GM23338 (cell line): ENCODE results near the gene CCDC90B. TPM values are rescaled to one million over a fixed set of nuclear protein-coding genes. Genes with fewer than 3 reads are reported as not detected.

Experiments
- ATAC-seq: fragments of 200-7000 bp; cut with Tn5 transposase; 3 replicates; pipeline ENCODE4 v1.9.1; 2020
- DNase-seq: peaks from one replicate; pipeline ENCODE4 v3.0.0-alpha.2; 2015; ENCODE audit warnings: low spot score
- H2AFZ ChIP-seq: fragments of 200-600 bp; sonication (generic); 2 replicates; pipeline ENCODE4 v1.8.0; 2016; ENCODE audit warnings: antibody characterized with exemption, mild to moderate bottlenecking, moderate library complexity
- H3F3A ChIP-seq: fragments of 200-600 bp; sonication (generic); replicated peaks from 2 replicates; pipeline ENCODE4 v1.8.0; 2017; ENCODE audit warnings: antibody characterized with exemption, mixed run types, low read depth
- H3K27ac ChIP-seq: fragments of 200-600 bp; sonication (generic); 2 replicates; pipeline ENCODE4 v1.6.1; 2016; ENCODE audit warnings: low read depth
- H3K27me3 ChIP-seq: fragments of 200-600 bp; sonication (generic); 2 replicates; pipeline ENCODE4 v1.8.0; 2016; ENCODE audit warnings: mild to moderate bottlenecking, mixed run types, moderate library complexity; ENCODE audit not compliant: insufficient read depth
- H3K36me3 ChIP-seq: fragments of 200-600 bp; sonication (generic); 2 replicates; pipeline ENCODE4 v1.8.0; 2016; ENCODE audit warnings: mild to moderate bottlenecking; ENCODE audit not compliant: insufficient read depth
- H3K4me1 ChIP-seq: fragments of 200-600 bp; sonication (generic); 2 replicates; pipeline ENCODE4 v1.8.0; 2016; ENCODE audit warnings: mild to moderate bottlenecking, moderate library complexity; ENCODE audit not compliant: insufficient read depth
- H3K4me2 ChIP-seq: fragments of 200-600 bp; sonication (generic); 2 replicates; pipeline ENCODE4 v1.7.1; 2017; ENCODE audit warnings: mixed run types
- H3K4me3 ChIP-seq: fragments of 200-600 bp; sonication (generic); 2 replicates; pipeline ENCODE4 v1.6.1; 2016; ENCODE audit warnings: mixed run types
- H3K79me2 ChIP-seq: fragments of 200-600 bp; sonication (generic); replicated peaks from 2 replicates; pipeline ENCODE4 v1.8.0; 2017; ENCODE audit warnings: mild to moderate bottlenecking; ENCODE audit not compliant: insufficient read depth
- H3K9me2 ChIP-seq: fragments of 200-600 bp; sonication (generic); 2 replicates; pipeline ENCODE4 v1.8.0; 2017; ENCODE audit not compliant: insufficient read depth
- H4K20me1 ChIP-seq: fragments of 200-600 bp; sonication (generic); replicated peaks from 2 replicates; pipeline ENCODE4 v1.8.0; 2017; ENCODE audit warnings: mild to moderate bottlenecking; ENCODE audit not compliant: insufficient read depth
- H3K27ac Mint-ChIP-seq: 2 replicates; pipeline ENCODE4 v1.8.0; 2020; ENCODE audit warnings: inconsistent platforms, mild to moderate bottlenecking, moderate library complexity, mixed read lengths
- H3K27me3 Mint-ChIP-seq: 3 replicates; pipeline ENCODE4 v1.8.0; 2022; ENCODE audit warnings: low read depth, mild to moderate bottlenecking, moderate library complexity, mixed read lengths, inconsistent platforms; ENCODE audit not compliant: insufficient read depth, poor library complexity
- H3K36me3 Mint-ChIP-seq: 3 replicates; pipeline ENCODE4 v1.8.0; 2021; ENCODE audit warnings: low read depth, mild to moderate bottlenecking, inconsistent platforms, moderate library complexity, mixed read lengths
- H3K4me1 Mint-ChIP-seq: 3 replicates; pipeline ENCODE4 v1.8.0; 2020; ENCODE audit warnings: mild to moderate bottlenecking, inconsistent platforms, mixed read lengths
- H3K4me3 Mint-ChIP-seq: 3 replicates; pipeline ENCODE4 v1.8.0; 2021; ENCODE audit warnings: moderate library complexity, mild to moderate bottlenecking, inconsistent platforms, mixed read lengths
- H3K9me3 Mint-ChIP-seq: 3 replicates; pipeline ENCODE4 v1.8.0; 2020; ENCODE audit warnings: moderate library complexity, mild to moderate bottlenecking, inconsistent platforms, mixed read lengths
- CREB1 ChIP-seq: fragments of 250-450 bp; sonication (Bioruptor Pico); IDR thresholded peaks from 2 replicates; pipeline ENCODE4 v1.5.0; 2020; ENCODE audit warnings: low read depth, mild to moderate bottlenecking, moderate library complexity
- EZH2 ChIP-seq: fragments of 200-600 bp; sonication (generic); IDR thresholded peaks from one replicate; pipeline ENCODE4 v1.8.0; 2017; ENCODE audit warnings: antibody characterized with exemption, mild to moderate bottlenecking, low read depth; ENCODE audit not compliant: unreplicated experiment
- JUNB ChIP-seq: IDR thresholded peaks from one replicate; pipeline ENCODE4 v1.6.1; 2016; ENCODE audit warnings: antibody characterized with exemption; ENCODE audit not compliant: unreplicated experiment
- NANOG ChIP-seq: IDR thresholded peaks from 2 replicates; pipeline ENCODE4 v1.6.1; 2016; ENCODE audit warnings: antibody characterized with exemption, borderline replicate concordance
- POLR2AphosphoS5 ChIP-seq: IDR thresholded peaks from 2 replicates; pipeline ENCODE4 v1.6.1; 2016; ENCODE audit warnings: antibody characterized with exemption, low read depth
- REST ChIP-seq: IDR thresholded peaks from one replicate; pipeline ENCODE4 v1.6.1; 2018; ENCODE audit warnings: antibody characterized with exemption; ENCODE audit not compliant: unreplicated experiment
- ZNF331 ChIP-seq: fragments of 250-450 bp; sonication (Bioruptor Pico); IDR thresholded peaks from 2 replicates; pipeline ENCODE4 v1.5.0; 2020; ENCODE audit warnings: low read depth, mild to moderate bottlenecking, moderate library complexity
- polyA plus RNA-seq: library from polyadenylated mRNA; unstranded; fragments of >200 nt; fragmentation: Nextera tagmentation; extraction: Ambion mirVana; gene quantifications from 2 replicates; pipeline ENCODE4 v1.2.1, GENCODE V29; 2016
- total RNA-seq: library from RNA; depleted of rRNA; stranded (reverse); fragments of >200 nt; shearing (Covaris generic); gene quantifications from 2 replicates; pipeline ENCODE4 v1.2.3, GENCODE V29; 2014
- TF ChIP-seq, protein P1 (sequence below): IDR thresholded peaks from 2 replicates; pipeline ENCODE4 v1.6.1; 2016; ENCODE audit warnings: antibody characterized with exemption
- TF ChIP-seq, protein P2 (sequence below), 2 experiments: fragments of 200-600 bp in 1 of 2; sonication (generic) in 1 of 2; conservative IDR thresholded peaks; 2 replicates each; pipeline versions ENCODE4 v1.5.1 to v1.6.1; 2016 to 2017; ENCODE audit warnings: antibody characterized with exemption in 2 of 2, low read depth in 2 of 2, mild to moderate bottlenecking in 2 of 2, moderate library complexity in 1 of 2

CCDC90B gene
- total and polyA plus RNA-seq, 2 experiments from 2014 or later: 55.1 to 89.0 TPM

DNA sequence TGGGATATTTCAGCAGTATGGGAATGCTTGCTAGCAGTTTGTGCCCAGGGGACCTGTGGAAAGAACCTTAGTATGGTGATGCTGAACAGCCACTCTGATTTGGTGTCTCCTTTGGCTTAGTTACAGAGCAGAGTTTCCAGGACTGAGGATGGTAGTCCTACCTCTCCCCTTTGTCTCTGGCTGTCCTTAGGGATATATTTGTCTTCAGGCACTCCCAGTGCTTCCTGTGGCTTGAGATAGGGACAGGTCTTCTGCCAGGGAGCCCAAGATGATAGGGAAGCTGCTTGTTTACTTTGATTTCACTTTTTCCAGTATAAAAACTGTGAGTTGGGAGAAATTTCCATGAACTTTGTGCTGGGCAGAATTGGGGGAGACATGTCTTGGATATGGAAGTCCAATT is 64.5 kb downstream of the CCDC90B start (continued):
- TF ChIP-seq REST (no peak), EZH2 (no peak), JUNB (no peak), ZNF331 (CRISPR knock-in tag) (no peak)
- TF ChIP-seq, protein P1, sequence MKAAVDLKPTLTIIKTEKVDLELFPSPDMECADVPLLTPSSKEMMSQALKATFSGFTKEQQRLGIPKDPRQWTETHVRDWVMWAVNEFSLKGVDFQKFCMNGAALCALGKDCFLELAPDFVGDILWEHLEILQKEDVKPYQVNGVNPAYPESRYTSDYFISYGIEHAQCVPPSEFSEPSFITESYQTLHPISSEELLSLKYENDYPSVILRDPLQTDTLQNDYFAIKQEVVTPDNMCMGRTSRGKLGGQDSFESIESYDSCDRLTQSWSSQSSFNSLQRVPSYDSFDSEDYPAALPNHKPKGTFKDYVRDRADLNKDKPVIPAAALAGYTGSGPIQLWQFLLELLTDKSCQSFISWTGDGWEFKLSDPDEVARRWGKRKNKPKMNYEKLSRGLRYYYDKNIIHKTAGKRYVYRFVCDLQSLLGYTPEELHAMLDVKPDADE: no peak

GRCh38 chr11:83220260-83220659 is 65.9 kb downstream of the CCDC90B start:
- Histone ChIP-seq H3K4me1 (no peaks in the 10 kb centered on the region), H3K4me3 (no peak overlapping the region), H3K27me3 (no peaks in the 10 kb centered on the region), H3K9me2 (no peaks in the 10 kb centered on the region), H4K20me1 (no peaks in the 10 kb centered on the region), H2AFZ (no peak overlapping the region), H3K79me2 (no peaks in the 10 kb centered on the region), H3K4me2 (no peak overlapping the region), H3F3A (no peaks in the 10 kb centered on the region), H3K27ac (no peak overlapping the region), H3K36me3 (no peaks in the 10 kb centered on the region)
- DNase-seq: no peak
- no peaks in the 10 kb centered on the region for H3K9me3 Mint-ChIP-seq
- no peaks in the 10 kb centered on the region for H3K36me3 Mint-ChIP-seq
- no peaks in the 10 kb centered on the region for H3K4me1 Mint-ChIP-seq
- no peak for ATAC-seq
- no peaks in the 10 kb centered on the region for H3K27me3 Mint-ChIP-seq
- H3K27ac Mint-ChIP-seq: no peak overlapping the region
- H3K4me3 Mint-ChIP-seq: no peak overlapping the region
- TF ChIP-seq REST (no peak), EZH2 (no peak), ZNF331 (CRISPR knock-in tag) (no peak), POLR2AphosphoS5 (no peak), CREB1 (no peak), JUNB (no peak), NANOG (no peak)
- TF ChIP-seq, protein P2, sequence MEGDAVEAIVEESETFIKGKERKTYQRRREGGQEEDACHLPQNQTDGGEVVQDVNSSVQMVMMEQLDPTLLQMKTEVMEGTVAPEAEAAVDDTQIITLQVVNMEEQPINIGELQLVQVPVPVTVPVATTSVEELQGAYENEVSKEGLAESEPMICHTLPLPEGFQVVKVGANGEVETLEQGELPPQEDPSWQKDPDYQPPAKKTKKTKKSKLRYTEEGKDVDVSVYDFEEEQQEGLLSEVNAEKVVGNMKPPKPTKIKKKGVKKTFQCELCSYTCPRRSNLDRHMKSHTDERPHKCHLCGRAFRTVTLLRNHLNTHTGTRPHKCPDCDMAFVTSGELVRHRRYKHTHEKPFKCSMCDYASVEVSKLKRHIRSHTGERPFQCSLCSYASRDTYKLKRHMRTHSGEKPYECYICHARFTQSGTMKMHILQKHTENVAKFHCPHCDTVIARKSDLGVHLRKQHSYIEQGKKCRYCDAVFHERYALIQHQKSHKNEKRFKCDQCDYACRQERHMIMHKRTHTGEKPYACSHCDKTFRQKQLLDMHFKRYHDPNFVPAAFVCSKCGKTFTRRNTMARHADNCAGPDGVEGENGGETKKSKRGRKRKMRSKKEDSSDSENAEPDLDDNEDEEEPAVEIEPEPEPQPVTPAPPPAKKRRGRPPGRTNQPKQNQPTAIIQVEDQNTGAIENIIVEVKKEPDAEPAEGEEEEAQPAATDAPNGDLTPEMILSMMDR (conservative IDR thresholded peaks at IDR 0.05; ENCODE audit: low read depth in 2 of 2): no peak
